HG03139 (cell line): ENCODE data around the gene SLC9B2.

Experiments used
- ATAC-seq: cut with Tn5 transposase; IDR thresholded peaks from one replicate; pipeline ENCODE4 v1.9.1; 2021; ENCODE audit not compliant: unreplicated experiment

The SLC9B2 gene

GRCh38 chr4:103075894-103076746 lies 441 bp downstream of the SLC9B2 start:
- peak; percentile 48 for ATAC-seq

GRCh38 chr4:103075435-103075893 lies 1.1 kb downstream of the SLC9B2 start:
- no peak for ATAC-seq

- ATAC-seq: peak; percentile 36
These were observed 1.7 kb downstream of the SLC9B2 start for GRCh38 chr4:103074744-103075434.

GRCh38 chr4:103073792-103074438 lies 2.6 kb downstream of the SLC9B2 start:
- ATAC-seq: no peak

GRCh38 chr4:103067841-103068547 lies 8.6 kb downstream of the SLC9B2 start:
- ATAC-seq: no peak

GRCh38 chr4:103060453-103061148 lies 16.0 kb downstream of the SLC9B2 start:
- no peak for ATAC-seq

- ATAC-seq: no peak
These were observed 22.5 kb downstream of the SLC9B2 start for GRCh38 chr4:103054030-103054429.

GRCh38 chr4:103052779-103053178 lies 23.8 kb downstream of the SLC9B2 start:
- no peak for ATAC-seq

GRCh38 chr4:103052145-103052544 lies 24.4 kb downstream of the SLC9B2 start:
- ATAC-seq: no peak

GRCh38 chr4:103050736-103051436 lies 25.7 kb downstream of the SLC9B2 start:
- ATAC-seq: no peak

- ATAC-seq: peak; percentile 92
These were observed 29.9 kb downstream of the SLC9B2 start for GRCh38 chr4:103046416-103047290.

GRCh38 chr4:103044183-103044582 lies 32.4 kb downstream of the SLC9B2 start:
- ATAC-seq: no peak

- no peak for ATAC-seq
These were observed 40.4 kb downstream of the SLC9B2 start for GRCh38 chr4:103036169-103036568.

- peak; percentile 83 for ATAC-seq
These were observed 44.0 kb downstream of the SLC9B2 start for GRCh38 chr4:103032574-103032973.

- no peak for ATAC-seq
These were observed 45.8 kb downstream of the SLC9B2 start for GRCh38 chr4:103030791-103031190.

GRCh38 chr4:103029300-103029699 lies 47.3 kb downstream of the SLC9B2 start:
- ATAC-seq: no peak

- ATAC-seq: no peak
These were observed 49.7 kb downstream of the SLC9B2 start for GRCh38 chr4:103026868-103027267.

GRCh38 chr4:103024996-103025395 lies 51.6 kb downstream of the SLC9B2 start:
- ATAC-seq: no peak

GRCh38 chr4:103021120-103021519 lies 55.4 kb downstream of the SLC9B2 start:
- ATAC-seq: no peak
